NCI-H2227 (cell line): ENCODE data around the gene HIP1.
"Not testable (repeated sequence)": the region's sequence is repeated elsewhere in the genome, so short reads cannot be mapped to it uniquely, and the experiment has no call there.

Experiments
- DNase-seq: peaks from one replicate; lab custom pipeline; 2025; ENCODE audit not compliant: unreplicated experiment; lab: John Stamatoyannopoulos, UW

The HIP1 gene

GRCh38 chr7:75646571-75647102 is 92.1 kb downstream of the HIP1 start:
- no peak for DNase-seq

GRCh38 chr7:75645570-75645969 is 93.2 kb downstream of the HIP1 start:
- no peak for DNase-seq

GRCh38 chr7:75644589-75644988 is 94.2 kb downstream of the HIP1 start:
- no peak for DNase-seq

- peak; percentile 68 for DNase-seq
Observed at GRCh38 chr7:75642810-75643486, 95.8 kb downstream of the HIP1 start.

GRCh38 chr7:75640201-75640600 is 98.5 kb downstream of the HIP1 start:
- DNase-seq = no peak

- peak; percentile 73 for DNase-seq
Observed at GRCh38 chr7:75639886-75640190, 98.9 kb downstream of the HIP1 start.

- peak; percentile 73 for DNase-seq
Observed at GRCh38 chr7:75639071-75639885, 99.5 kb downstream of the HIP1 start.

GRCh38 chr7:75638594-75639070 is 100.1 kb downstream of the HIP1 start:
- peak; percentile 69 for DNase-seq

- no peak for DNase-seq
Observed at GRCh38 chr7:75637854-75638593, 100.7 kb downstream of the HIP1 start.

GRCh38 chr7:75635036-75635435 is 103.7 kb downstream of the HIP1 start:
- no peak for DNase-seq

GRCh38 chr7:75632587-75632986 is 106.2 kb downstream of the HIP1 start:
- DNase-seq = not testable (repeated sequence)

- DNase-seq = no peak
Observed at GRCh38 chr7:75631711-75632110, 107.0 kb downstream of the HIP1 start.

- DNase-seq = peak; percentile 32
Observed at GRCh38 chr7:75630549-75630948, 108.2 kb downstream of the HIP1 start.

- no peak for DNase-seq
Observed at GRCh38 chr7:75629044-75629443, 109.7 kb downstream of the HIP1 start.

- DNase-seq = no peak
Observed at GRCh38 chr7:75628055-75628454, 110.7 kb downstream of the HIP1 start.

GRCh38 chr7:75626954-75627353 is 111.8 kb downstream of the HIP1 start:
- no peak for DNase-seq

- no peak for DNase-seq
Observed at GRCh38 chr7:75625868-75626267, 112.9 kb downstream of the HIP1 start.

- DNase-seq = no peak
Observed at GRCh38 chr7:75624134-75624832, 114.5 kb downstream of the HIP1 start.

GRCh38 chr7:75623390-75624133 is 115.2 kb downstream of the HIP1 start:
- peak; percentile 28 for DNase-seq

- DNase-seq = no peak
Observed at GRCh38 chr7:75621124-75621523, 117.6 kb downstream of the HIP1 start.
